ENCODE results near the gene STXBP4. TPM values are rescaled to one million over a fixed set of nuclear protein-coding genes. Genes with fewer than 3 reads are reported as not detected.

The STXBP4 gene
- total RNA-seq, 1 experiment from 2014 or later = 16.5 TPM

DNA sequence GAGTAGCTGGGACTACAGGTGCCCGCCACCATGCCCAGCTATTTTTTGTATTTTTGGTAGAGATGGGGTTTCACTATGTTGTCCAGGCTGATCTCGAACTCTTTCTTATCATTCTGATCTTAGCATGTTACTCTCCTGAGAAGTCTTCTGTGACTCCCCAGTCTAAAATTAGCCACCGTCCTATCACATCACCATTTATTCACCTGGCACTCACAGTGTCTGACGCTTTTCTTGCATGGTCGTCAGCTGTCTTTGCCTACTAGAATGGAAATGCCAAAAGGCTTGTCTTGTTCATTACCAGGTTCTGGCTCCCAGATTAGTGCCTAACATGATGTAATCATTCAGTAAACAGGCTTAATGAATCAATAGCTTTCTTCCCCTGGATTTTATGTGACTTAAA, 44.2 kb upstream of the STXBP4 start:
- H3K9ac ChIP-seq (ENCODE audit: extremely low read depth, insufficient read length, low read length) = no peak overlapping the region
- H3K56ac ChIP-seq (ENCODE audit: insufficient read length, low read depth, low read length) = no peak overlapping the region
- no peak for DNase-seq
- H3K4ac ChIP-seq (ENCODE audit: low read depth, low read length) = no peak overlapping the region
- no peak for TF ChIP-seq CTCF (conservative IDR thresholded peaks at IDR 0.05)
- no peaks in the 10 kb centered on the region for H3K27me3 Mint-ChIP-seq (ENCODE audit: low read depth)
- H4K8ac ChIP-seq (replicated peaks; ENCODE audit: insufficient read length, low read depth, low read length) = no peak overlapping the region
- H3K9me3 Mint-ChIP-seq = no peaks in the 10 kb centered on the region
- no peak overlapping the region for H2AK5ac ChIP-seq (ENCODE audit: insufficient read length, low read length)
- H3K79me2 ChIP-seq (ENCODE audit: insufficient read depth, low read length) = no peaks in the 10 kb centered on the region; the same call in 1 of the 2 replicates
- no peak overlapping the region for H2BK120ac ChIP-seq (ENCODE audit: low read depth, low read length, poor library complexity, severe bottlenecking)
- no peak overlapping the region for H2BK12ac ChIP-seq (ENCODE audit: insufficient read length, low read depth, low read length)
- no peak overlapping the region for H4K91ac ChIP-seq (ENCODE audit: insufficient read length, low read depth, low read length)
- no peak overlapping the region for H3K23ac ChIP-seq (ENCODE audit: insufficient read length, low read depth, low read length)
- no peak overlapping the region for H4K5ac ChIP-seq (ENCODE audit: insufficient read length, low read depth, low read length)
- peaks cover 29 to 55% (median 48%) of the 10 kb centered on the region in 3 experiments for H3K36me3 Mint-ChIP-seq (ENCODE audit: insufficient read depth in 1 of 3, low read depth in 3 of 3)
- no peak overlapping the region for H2BK15ac ChIP-seq (ENCODE audit: low read depth, low read length)
- H3K18ac ChIP-seq (ENCODE audit: insufficient read length, low read depth, low read length) = no peak overlapping the region
- H2AFZ ChIP-seq (ENCODE audit: low read length) = no peak overlapping the region
- H3K4me3 Mint-ChIP-seq = no peak overlapping the region
- no peak overlapping the region for H2BK5ac ChIP-seq (ENCODE audit: insufficient read length, low read length)
- WGBS (ENCODE audit: extremely low coverage, insufficient read length, low lambda C conversion rate) = no CpG with 5 or more reads among the region's 5 CpGs
- H3K4me1 ChIP-seq (ENCODE audit: insufficient read depth, low read length) = no peaks in the 10 kb centered on the region
- H3K23me2 ChIP-seq (ENCODE audit: insufficient read length, low read depth, low read length, poor library complexity, severe bottlenecking) = no peaks in the 10 kb centered on the region
- no peak overlapping the region for H3K27ac ChIP-seq (ENCODE audit: insufficient read length, low read depth, low read length)
- no peaks in the 10 kb centered on the region for H4K20me1 ChIP-seq (ENCODE audit: control insufficient read depth, insufficient read depth, insufficient read length)
- no peak overlapping the region for H3T11ph ChIP-seq (ENCODE audit: low read length)
- no peaks in the 10 kb centered on the region for H3K27me3 ChIP-seq (ENCODE audit: insufficient read depth, low read length)
- no peaks in the 10 kb centered on the region for H3K9me3 ChIP-seq (ENCODE audit: control insufficient read depth, low read depth, low read length)
- peaks cover 3% of the 10 kb centered on the region for H3K79me1 ChIP-seq (ENCODE audit: insufficient read depth, low read depth, low read length, poor library complexity, severe bottlenecking)
- H3K14ac ChIP-seq (ENCODE audit: insufficient read depth, low read length) = no peak overlapping the region
- H3K27ac Mint-ChIP-seq = no peak overlapping the region
- no peak overlapping the region for H2BK20ac ChIP-seq (ENCODE audit: low read depth, low read length, poor library complexity, severe bottlenecking)
- no peak overlapping the region for H3K4me2 ChIP-seq (ENCODE audit: insufficient read depth, insufficient read length, low read length)
- peaks cover 19 to 22% of the 10 kb centered on the region in 2 experiments for H3K4me1 Mint-ChIP-seq

Measured in H9 (cell line).